ENCODE data around the gene ZNF205.
A peak's percentile ranks its signal among the peaks of the same experiment; 100 is the strongest.

The ZNF205 gene

DNA sequence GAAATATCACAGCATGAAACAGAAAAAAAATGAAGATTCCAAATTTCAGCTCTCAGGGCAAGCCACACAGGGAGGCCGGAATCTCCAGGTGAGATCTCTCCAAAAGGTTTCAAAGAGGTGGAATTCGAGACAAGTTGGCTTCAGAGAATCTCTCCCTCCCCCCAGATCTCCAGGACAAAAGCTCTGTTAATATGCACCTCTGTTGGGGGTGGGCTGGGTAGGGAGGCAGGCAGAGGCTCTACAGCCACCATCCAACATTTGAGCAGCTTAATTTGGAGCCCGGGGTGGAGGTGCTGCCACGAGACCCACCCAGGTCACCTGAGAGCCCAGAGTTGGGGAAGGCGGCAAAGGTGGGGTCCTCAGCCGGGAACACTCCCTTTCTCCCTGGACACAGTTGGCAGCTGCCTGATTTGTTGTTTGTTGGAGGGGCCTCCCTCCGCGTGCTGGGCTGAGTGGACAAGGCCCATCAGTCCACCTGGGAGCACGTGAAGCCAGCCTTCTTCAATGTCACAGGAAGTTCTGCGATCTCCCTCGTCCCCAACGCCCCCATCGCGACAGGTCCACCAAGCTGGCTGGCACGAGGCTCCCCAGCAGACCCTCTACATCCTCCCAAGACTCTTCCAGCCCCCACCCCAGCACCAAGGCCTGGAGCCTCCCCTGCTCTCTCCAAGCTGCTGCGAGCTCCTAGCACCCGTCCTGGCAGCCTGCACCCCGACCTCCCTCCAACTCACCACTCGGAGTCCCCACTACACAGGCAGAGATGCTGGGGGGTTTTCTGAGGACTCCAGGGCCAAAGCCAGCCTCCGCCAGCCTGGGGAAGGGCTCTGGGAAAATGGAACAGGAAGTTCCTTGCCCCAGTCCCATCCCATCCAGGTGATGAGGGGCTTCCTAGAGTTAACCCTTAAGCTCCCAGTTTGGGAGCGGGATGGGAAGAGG, 13.7 kb upstream of the ZNF205 start, which contains the start of gene ZSCAN10:
Gene ZSCAN10, minus strand, starts transcription at position 836 of the 936 bp plus-strand sequence. CDS start 6,357 bp downstream, outside the sequence.
- DNase-seq (ENCODE audit: insufficient read length) (no peak), FAIRE-seq (no peak)
- TF ChIP-seq POLR2AphosphoS5 (IDR thresholded peaks at IDR 0.05; ENCODE audit: low read depth, low read length), result no peak
- TF ChIP-seq TAF1 (IDR thresholded peaks at IDR 0.05; ENCODE audit: borderline replicate concordance, low read depth, low read length), result no peak
- no peak for TF ChIP-seq POLR2A (IDR thresholded peaks at IDR 0.05; ENCODE audit: low read depth, low read length)

DNA sequence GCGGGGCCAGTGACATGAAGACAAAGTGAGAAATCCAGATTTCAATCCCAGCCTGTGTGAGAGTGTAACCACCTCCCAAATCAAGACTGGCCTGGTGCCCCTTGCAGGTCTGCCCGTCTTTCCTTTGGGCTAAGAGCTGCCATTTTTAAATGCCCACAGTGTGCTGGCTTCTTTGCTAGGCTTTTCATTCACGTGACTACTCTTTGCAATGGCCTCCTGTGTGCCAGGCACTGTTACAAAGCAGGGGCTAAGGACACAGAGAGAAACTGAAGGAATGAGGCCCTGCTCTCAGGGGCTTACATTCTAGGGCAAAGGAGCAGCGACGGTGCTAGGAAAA, 13.0 kb upstream of the ZNF205 start:
- TF ChIP-seq TAF1 (IDR thresholded peaks at IDR 0.05; ENCODE audit: borderline replicate concordance, low read depth, low read length) (no peak), POLR2AphosphoS5 (IDR thresholded peaks at IDR 0.05; ENCODE audit: low read depth, low read length) (no peak), POLR2A (IDR thresholded peaks at IDR 0.05; ENCODE audit: low read depth, low read length) (no peak)
- no peak for FAIRE-seq

DNA sequence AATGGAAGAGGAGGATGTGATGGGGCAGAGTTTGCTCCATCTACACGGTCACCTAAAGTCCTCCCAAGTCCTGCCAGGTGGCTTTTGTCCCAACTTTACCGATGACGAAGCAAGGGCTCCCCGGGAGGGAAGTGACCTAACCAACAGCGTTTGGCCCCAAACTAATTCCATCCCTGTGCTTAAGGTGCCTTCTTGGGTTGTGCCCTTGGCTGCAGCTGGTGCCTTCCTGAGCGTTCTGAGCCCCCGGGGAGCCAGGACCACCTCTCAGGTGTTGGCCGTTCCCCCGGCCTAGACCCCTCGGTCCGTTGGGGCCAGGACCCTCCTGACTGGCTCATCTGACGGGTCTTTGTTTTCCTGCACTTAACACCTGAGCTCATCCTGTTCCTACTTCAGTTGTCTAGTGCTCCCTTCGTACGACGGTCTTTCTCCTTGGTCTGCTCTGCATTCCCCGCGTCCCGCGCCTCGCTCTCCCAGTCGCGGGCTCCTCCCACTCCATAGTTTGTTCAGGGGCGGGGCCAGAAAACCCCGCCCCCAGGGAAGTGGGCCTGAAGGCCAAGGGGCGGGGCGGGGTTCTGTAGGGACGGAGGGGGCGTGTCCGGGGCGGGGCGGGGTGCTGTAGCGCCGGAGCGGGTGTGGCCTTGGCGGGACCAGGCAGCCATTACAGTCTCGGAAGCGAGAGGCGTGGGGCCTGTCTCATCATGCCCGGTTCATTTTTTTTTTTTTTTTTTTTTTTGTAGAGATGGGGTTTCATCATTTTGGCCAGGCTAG, 12.5 kb upstream of the ZNF205 start:
- TF ChIP-seq POLR2AphosphoS5 (IDR thresholded peaks at IDR 0.05; ENCODE audit: low read depth, low read length) (no peak), POLR2A (IDR thresholded peaks at IDR 0.05; ENCODE audit: low read depth, low read length) (no peak), TAF1 (IDR thresholded peaks at IDR 0.05; ENCODE audit: borderline replicate concordance, low read depth, low read length) (no peak)
- peak; percentile 67 for FAIRE-seq
- peak; percentile 94 for DNase-seq (ENCODE audit: insufficient read length)

More for the DNA sequence above, 13.0 kb upstream of the ZNF205 start:
- DNase-seq (ENCODE audit: insufficient read length), result no peak

DNA sequence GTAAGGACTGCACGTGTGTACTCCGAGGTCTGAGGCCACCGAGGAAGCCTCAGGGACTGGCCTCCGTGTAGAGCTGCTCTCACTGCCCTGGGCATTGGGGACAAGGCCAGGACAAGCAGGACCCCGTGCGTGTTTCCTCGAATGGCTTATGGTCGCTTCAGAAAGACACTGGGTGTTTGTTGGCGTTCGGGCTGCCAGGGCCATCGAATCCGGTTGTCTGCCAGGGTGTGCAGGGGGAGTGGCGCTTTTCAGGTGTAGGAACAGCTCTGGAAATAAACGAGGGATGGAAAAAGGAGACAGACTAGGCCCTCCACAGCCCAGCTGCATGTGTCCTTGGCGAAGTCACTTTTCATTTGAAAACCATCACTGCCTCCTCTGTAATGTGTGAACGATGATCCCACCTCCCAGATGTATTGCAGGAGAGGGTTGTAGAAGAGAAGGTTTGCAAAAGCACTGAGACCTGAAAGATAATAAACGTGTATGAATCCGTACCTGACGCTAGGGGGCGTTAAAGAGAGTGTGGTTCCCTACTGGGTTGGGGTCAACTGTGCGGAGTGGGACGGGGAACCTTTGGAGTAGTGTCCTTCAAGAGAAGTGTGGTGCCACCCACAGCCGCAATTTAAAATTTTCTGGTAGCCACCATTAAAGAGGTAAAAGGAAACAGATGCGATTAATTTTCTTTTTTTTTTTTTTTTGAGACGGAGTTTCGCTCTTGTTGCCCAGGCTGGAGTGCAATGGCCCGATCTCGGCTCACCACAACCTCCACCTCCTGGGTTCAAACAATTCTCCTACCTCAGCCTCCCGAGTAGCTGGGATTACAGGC, 11.2 kb upstream of the ZNF205 start:
- FAIRE-seq (peak; percentile 81), DNase-seq (ENCODE audit: insufficient read length) (no peak)

DNA sequence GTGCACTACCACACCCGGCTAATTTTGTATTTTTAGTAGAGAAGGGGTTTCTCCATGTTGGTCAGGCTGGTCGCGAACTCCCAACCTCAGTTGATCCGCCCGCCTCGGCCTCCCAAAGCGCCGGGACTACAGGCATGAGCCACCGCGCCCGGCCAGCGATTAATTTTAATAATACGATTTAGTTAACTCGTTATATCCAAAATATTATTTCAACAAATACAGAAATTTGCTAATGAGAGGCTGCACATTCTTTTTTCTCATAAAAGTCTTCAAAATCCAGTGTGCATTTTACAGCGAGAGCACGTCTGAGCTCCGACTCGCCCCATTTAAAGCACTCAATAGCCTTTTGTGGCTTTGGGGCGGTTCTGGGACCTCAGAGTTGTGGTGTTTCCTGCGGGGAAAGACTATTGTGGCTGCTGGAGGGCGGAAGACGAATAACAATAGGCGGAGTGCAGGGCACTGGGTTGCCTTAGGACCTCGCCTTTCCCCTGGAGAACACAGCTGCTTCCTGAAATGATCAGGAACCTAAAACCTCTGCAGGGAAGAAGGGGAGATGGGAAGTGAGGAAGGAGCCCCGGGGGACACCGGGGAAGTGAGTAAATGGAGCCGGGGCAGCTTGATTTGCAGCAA, 10.4 kb upstream of the ZNF205 start:
- FAIRE-seq (no peak), DNase-seq (ENCODE audit: insufficient read length) (no peak)
- no peak for TF ChIP-seq POLR2A (IDR thresholded peaks at IDR 0.05; ENCODE audit: low read depth, low read length)
- TF ChIP-seq TAF1 (IDR thresholded peaks at IDR 0.05; ENCODE audit: borderline replicate concordance, low read depth, low read length), result no peak
- TF ChIP-seq POLR2AphosphoS5 (IDR thresholded peaks at IDR 0.05; ENCODE audit: low read depth, low read length), result no peak

More for the DNA sequence above, 11.2 kb upstream of the ZNF205 start:
- TF ChIP-seq TAF1 (IDR thresholded peaks at IDR 0.05; ENCODE audit: borderline replicate concordance, low read depth, low read length) (no peak), POLR2AphosphoS5 (IDR thresholded peaks at IDR 0.05; ENCODE audit: low read depth, low read length) (no peak), POLR2A (IDR thresholded peaks at IDR 0.05; ENCODE audit: low read depth, low read length) (no peak)

GRCh38 chr16:3106205-3106928, 6.0 kb upstream of the ZNF205 start:
- FAIRE-seq (peak; percentile 84), DNase-seq (ENCODE audit: insufficient read length) (peak; percentile 99)
- TF ChIP-seq TAF1 (IDR thresholded peaks at IDR 0.05; ENCODE audit: borderline replicate concordance, low read depth, low read length) (peak; percentile 49; the same call in 1 of the 2 replicates), POLR2AphosphoS5 (IDR thresholded peaks at IDR 0.05; ENCODE audit: low read depth, low read length) (peak; percentile 65), POLR2A (IDR thresholded peaks at IDR 0.05; ENCODE audit: low read depth, low read length) (peak; percentile 77; the same call in 1 of the 2 replicates)

- no peak for TF ChIP-seq POLR2AphosphoS5 (IDR thresholded peaks at IDR 0.05; ENCODE audit: low read depth, low read length)
- TF ChIP-seq POLR2A (IDR thresholded peaks at IDR 0.05; ENCODE audit: low read depth, low read length), result no peak
- no peak for TF ChIP-seq TAF1 (IDR thresholded peaks at IDR 0.05; ENCODE audit: borderline replicate concordance, low read depth, low read length)
- DNase-seq (ENCODE audit: insufficient read length), result peak; percentile 4
- no peak for FAIRE-seq
Observed at GRCh38 chr16:3112881-3113574, 642 bp downstream of the ZNF205 start.

- FAIRE-seq, result no peak
- peak; percentile 13 for DNase-seq (ENCODE audit: insufficient read length)
Observed at GRCh38 chr16:3113765-3114479, 1.5 kb downstream of the ZNF205 start.

DNA sequence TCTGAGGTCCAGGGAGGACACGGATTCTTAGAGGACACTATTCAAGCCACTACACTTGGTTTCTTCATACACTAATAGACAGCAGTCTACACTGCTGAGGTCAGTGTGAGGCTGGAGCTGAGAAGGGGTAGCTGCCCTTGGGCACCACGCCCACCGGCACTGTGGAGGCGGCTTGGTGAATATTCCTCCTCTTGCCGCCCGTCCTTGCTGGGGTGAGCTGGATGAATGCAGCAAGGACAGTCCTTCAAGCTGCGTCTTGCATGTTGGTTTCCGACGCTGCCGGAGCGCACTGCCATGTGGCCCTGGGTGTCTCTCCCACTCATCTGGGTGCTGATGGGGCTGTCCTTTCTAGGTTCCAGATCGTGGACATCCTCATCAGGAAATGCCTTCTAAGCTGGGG, 2.6 kb downstream of the ZNF205 start:
- DNase-seq (ENCODE audit: insufficient read length) (peak; percentile 12), FAIRE-seq (no peak)
- TF ChIP-seq POLR2AphosphoS5 (IDR thresholded peaks at IDR 0.05; ENCODE audit: low read depth, low read length) (no peak), TAF1 (IDR thresholded peaks at IDR 0.05; ENCODE audit: borderline replicate concordance, low read depth, low read length) (no peak), POLR2A (IDR thresholded peaks at IDR 0.05; ENCODE audit: low read depth, low read length) (no peak)

More at GRCh38 chr16:3113765-3114479, 1.5 kb downstream of the ZNF205 start:
- TF ChIP-seq TAF1 (IDR thresholded peaks at IDR 0.05; ENCODE audit: borderline replicate concordance, low read depth, low read length) (no peak), POLR2AphosphoS5 (IDR thresholded peaks at IDR 0.05; ENCODE audit: low read depth, low read length) (no peak), POLR2A (IDR thresholded peaks at IDR 0.05; ENCODE audit: low read depth, low read length) (no peak)

Data from GM12892 (cell line).